ENCODE measurements around the gene ST8SIA4.

DNA sequence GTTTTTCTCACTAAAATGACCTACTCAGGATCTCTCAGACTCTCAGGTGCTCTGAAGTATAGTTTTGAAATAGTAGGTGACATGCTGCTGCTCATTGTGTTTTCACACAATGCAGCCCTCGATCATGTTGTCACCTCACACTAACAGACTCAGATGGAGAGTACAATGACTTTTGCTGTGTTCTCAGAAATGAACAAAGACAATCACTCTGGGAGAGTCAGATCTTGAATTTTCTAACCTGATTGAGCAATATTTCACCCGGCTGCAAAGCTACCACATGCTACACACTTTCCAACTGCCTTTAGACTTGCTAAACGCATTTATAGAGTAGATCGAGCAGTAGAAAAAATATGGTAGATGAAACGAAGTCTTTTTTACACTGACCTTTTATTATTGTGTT is 113.4 kb downstream of the ST8SIA4 start:
- TF ChIP-seq, protein P1, sequence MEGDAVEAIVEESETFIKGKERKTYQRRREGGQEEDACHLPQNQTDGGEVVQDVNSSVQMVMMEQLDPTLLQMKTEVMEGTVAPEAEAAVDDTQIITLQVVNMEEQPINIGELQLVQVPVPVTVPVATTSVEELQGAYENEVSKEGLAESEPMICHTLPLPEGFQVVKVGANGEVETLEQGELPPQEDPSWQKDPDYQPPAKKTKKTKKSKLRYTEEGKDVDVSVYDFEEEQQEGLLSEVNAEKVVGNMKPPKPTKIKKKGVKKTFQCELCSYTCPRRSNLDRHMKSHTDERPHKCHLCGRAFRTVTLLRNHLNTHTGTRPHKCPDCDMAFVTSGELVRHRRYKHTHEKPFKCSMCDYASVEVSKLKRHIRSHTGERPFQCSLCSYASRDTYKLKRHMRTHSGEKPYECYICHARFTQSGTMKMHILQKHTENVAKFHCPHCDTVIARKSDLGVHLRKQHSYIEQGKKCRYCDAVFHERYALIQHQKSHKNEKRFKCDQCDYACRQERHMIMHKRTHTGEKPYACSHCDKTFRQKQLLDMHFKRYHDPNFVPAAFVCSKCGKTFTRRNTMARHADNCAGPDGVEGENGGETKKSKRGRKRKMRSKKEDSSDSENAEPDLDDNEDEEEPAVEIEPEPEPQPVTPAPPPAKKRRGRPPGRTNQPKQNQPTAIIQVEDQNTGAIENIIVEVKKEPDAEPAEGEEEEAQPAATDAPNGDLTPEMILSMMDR (conservative IDR thresholded peaks at IDR 0.05; ENCODE audit: low read depth, low read length) = no peak
- no peak for TF ChIP-seq EZH2 (IDR thresholded peaks at IDR 0.05; ENCODE audit: borderline replicate concordance, low read depth, low read length, poor library complexity, severe bottlenecking)

All from A673 (cell line).